Activated T-helper 2 cell treated with anti-CD3 and anti-CD28 coated beads, Interferon-gamma antibody, Interleukin-2, Interleukin-4, amounts not matched to agents 10 μg/mL and 5 μg/mL and 100 μg/mL, durations not matched to agents 14 hours and 24 hours and 36 hours (primary cell): ENCODE results near the gene IL36G. TPM values are rescaled to one million over a fixed set of nuclear protein-coding genes. Genes with fewer than 3 reads are reported as not detected.

Experiments
- DNase-seq: peaks from one replicate; pipeline ENCODE4 v3.0.0; 2021; ENCODE audit warnings: low spot score
- H3K27ac Mint-ChIP-seq: one replicate; pipeline ENCODE4 v1.8.0; 2021; ENCODE audit warnings: mixed read lengths
- H3K27me3 Mint-ChIP-seq: one replicate; pipeline ENCODE4 v1.8.0; 2021; ENCODE audit warnings: low read depth, mixed read lengths
- H3K36me3 Mint-ChIP-seq: one replicate; pipeline ENCODE4 v1.8.0; 2021; ENCODE audit warnings: low read depth, mixed read lengths
- H3K4me1 Mint-ChIP-seq: one replicate; pipeline ENCODE4 v1.8.0; 2021; ENCODE audit warnings: low read depth, mixed read lengths
- H3K4me3 Mint-ChIP-seq: one replicate; pipeline ENCODE4 v1.8.0; 2021; ENCODE audit warnings: low read depth, mild to moderate bottlenecking, moderate library complexity, mixed read lengths
- H3K9me3 Mint-ChIP-seq: one replicate; pipeline ENCODE4 v1.8.0; 2021; ENCODE audit warnings: mixed read lengths
- intact Hi-C: fragments of 100-400 bp; cut with micrococcal nuclease; formaldehyde crosslinking; loops from one replicate; pipeline ENCODE4 v1.15.1; 2023
- total RNA-seq: library from RNA; stranded (reverse); gene quantifications from 2 replicates; pipeline ENCODE4 v1.2.3, GENCODE V29; 2022

The IL36G gene
- total RNA-seq, 1 donor from 2014 or later: not detected

GRCh38 chr2:112954364-112954763 lies 23.4 kb upstream of the IL36G start:
- no peak overlapping the region for H3K4me3 Mint-ChIP-seq
- no peak overlapping the region for H3K27ac Mint-ChIP-seq
- intact Hi-C loops: no loop called here
- H3K27me3 Mint-ChIP-seq: peaks cover 27% of the 10 kb centered on the region
- no peaks in the 10 kb centered on the region for H3K4me1 Mint-ChIP-seq
- no peak for DNase-seq
- no peaks in the 10 kb centered on the region for H3K9me3 Mint-ChIP-seq
- no peaks in the 10 kb centered on the region for H3K36me3 Mint-ChIP-seq

- Mint-ChIP-seq H3K27me3 (peaks cover 12% of the 10 kb centered on the region), H3K36me3 (no peaks in the 10 kb centered on the region), H3K4me1 (no peaks in the 10 kb centered on the region), H3K9me3 (no peaks in the 10 kb centered on the region), H3K27ac (no peak overlapping the region), H3K4me3 (no peak overlapping the region)
- intact Hi-C loops: no loop called here
- DNase-seq: no peak
These were observed 20.3 kb upstream of the IL36G start for GRCh38 chr2:112957511-112957910.

- H3K4me1 Mint-ChIP-seq: peaks cover 1% of the 10 kb centered on the region
- intact Hi-C loops: no loop called here
These were observed 19.2 kb upstream of the IL36G start for GRCh38 chr2:112958428-112959108.

GRCh38 chr2:112959109-112959812 lies 18.5 kb upstream of the IL36G start:
- Mint-ChIP-seq H3K27ac (no peak overlapping the region), H3K27me3 (peaks cover 16% of the 10 kb centered on the region), H3K4me3 (no peak overlapping the region), H3K36me3 (no peaks in the 10 kb centered on the region), H3K9me3 (no peaks in the 10 kb centered on the region), H3K4me1 (peaks cover 1% of the 10 kb centered on the region)
- intact Hi-C loops: no loop called here
- no peak for DNase-seq

More at GRCh38 chr2:112958428-112959108, 19.2 kb upstream of the IL36G start:
- H3K27me3 Mint-ChIP-seq: peaks cover 11% of the 10 kb centered on the region
- DNase-seq: peak; percentile 22
- no peaks in the 10 kb centered on the region for H3K9me3 Mint-ChIP-seq
- no peak overlapping the region for H3K4me3 Mint-ChIP-seq
- no peak overlapping the region for H3K27ac Mint-ChIP-seq
- H3K36me3 Mint-ChIP-seq: no peaks in the 10 kb centered on the region

- Mint-ChIP-seq H3K27me3 (peaks cover 9% of the 10 kb centered on the region), H3K27ac (no peak overlapping the region), H3K9me3 (no peaks in the 10 kb centered on the region), H3K36me3 (no peaks in the 10 kb centered on the region), H3K4me3 (no peak overlapping the region), H3K4me1 (peaks cover 1% of the 10 kb centered on the region)
- DNase-seq: no peak
- intact Hi-C loops: no loop called here
These were observed 17.5 kb upstream of the IL36G start for GRCh38 chr2:112960230-112960825.

GRCh38 chr2:112962308-112963175 lies 15.3 kb upstream of the IL36G start:
- no peaks in the 10 kb centered on the region for H3K9me3 Mint-ChIP-seq
- H3K27ac Mint-ChIP-seq: no peak overlapping the region
- no peak for DNase-seq
- intact Hi-C loops: no loop called here
- no peak overlapping the region for H3K4me3 Mint-ChIP-seq
- H3K27me3 Mint-ChIP-seq: peaks cover 17% of the 10 kb centered on the region
- H3K36me3 Mint-ChIP-seq: no peaks in the 10 kb centered on the region
- H3K4me1 Mint-ChIP-seq: peaks cover 1% of the 10 kb centered on the region

- Mint-ChIP-seq H3K9me3 (peaks cover 5% of the 10 kb centered on the region), H3K4me3 (no peak overlapping the region), H3K27ac (no peak overlapping the region), H3K27me3 (peaks cover 23% of the 10 kb centered on the region), H3K4me1 (peaks cover 7% of the 10 kb centered on the region), H3K36me3 (no peaks in the 10 kb centered on the region)
- no peak for DNase-seq
- intact Hi-C loops: no loop called here
These were observed 10.8 kb upstream of the IL36G start for GRCh38 chr2:112967023-112967422.

- Mint-ChIP-seq H3K4me1 (peaks cover 11% of the 10 kb centered on the region), H3K36me3 (no peaks in the 10 kb centered on the region), H3K9me3 (peaks cover 5% of the 10 kb centered on the region), H3K27ac (no peak overlapping the region), H3K4me3 (no peak overlapping the region), H3K27me3 (peaks cover 23% of the 10 kb centered on the region)
- DNase-seq: no peak
- intact Hi-C loops: no loop called here
These were observed 5.3 kb upstream of the IL36G start for GRCh38 chr2:112972423-112973086.

- Mint-ChIP-seq H3K27ac (no peak overlapping the region), H3K9me3 (peaks cover 5% of the 10 kb centered on the region), H3K4me3 (no peak overlapping the region), H3K36me3 (no peaks in the 10 kb centered on the region), H3K27me3 (peaks cover 23% of the 10 kb centered on the region), H3K4me1 (peaks cover 11% of the 10 kb centered on the region)
- DNase-seq: no peak
- intact Hi-C loops: no loop called here
These were observed 4.7 kb upstream of the IL36G start for GRCh38 chr2:112973156-112973555.

- no peak for DNase-seq
- Mint-ChIP-seq H3K4me3 (no peak overlapping the region), H3K27me3 (peaks cover 13% of the 10 kb centered on the region), H3K9me3 (no peaks in the 10 kb centered on the region), H3K4me1 (peaks cover 26% of the 10 kb centered on the region), H3K36me3 (no peaks in the 10 kb centered on the region), H3K27ac (no peak overlapping the region)
- intact Hi-C loops: loop anchor here (2.0 to 10.0 kb wide), 2 partner anchors 15 to 195 kb away; partner anchors contain the start of gene PSD4
These were observed 1.9 kb downstream of the IL36G start for GRCh38 chr2:112979731-112980130.

- peak overlapping the region; percentile 58 for H3K27ac Mint-ChIP-seq
- H3K36me3 Mint-ChIP-seq: no peaks in the 10 kb centered on the region
- H3K9me3 Mint-ChIP-seq: no peaks in the 10 kb centered on the region
- peaks cover 30% of the 10 kb centered on the region for H3K4me1 Mint-ChIP-seq
- intact Hi-C loops: loop anchor here (2.0 to 10.0 kb wide), 2 partner anchors 14 to 194 kb away; partner anchors contain the start of gene PSD4
- no peak for DNase-seq
- peaks cover 13% of the 10 kb centered on the region for H3K27me3 Mint-ChIP-seq
- no peak overlapping the region for H3K4me3 Mint-ChIP-seq
These were observed 2.7 kb downstream of the IL36G start for GRCh38 chr2:112980537-112980936.

GRCh38 chr2:112985090-112985489 lies 7.3 kb downstream of the IL36G start:
- H3K36me3 Mint-ChIP-seq: peaks cover 4% of the 10 kb centered on the region
- H3K4me1 Mint-ChIP-seq: peaks cover 25% of the 10 kb centered on the region
- peak; percentile 41 for DNase-seq
- peaks cover 24% of the 10 kb centered on the region for H3K9me3 Mint-ChIP-seq
- H3K27ac Mint-ChIP-seq: peak overlapping the region; percentile 60
- intact Hi-C loops: loop anchor here (10.0 kb wide), 1 partner anchor 190 kb away; the partner anchor contains the start of gene PSD4
- no peak overlapping the region for H3K4me3 Mint-ChIP-seq
- no peaks in the 10 kb centered on the region for H3K27me3 Mint-ChIP-seq
